Ishikawa (cell line): ENCODE results near the gene SLC15A5.

Experiments
- EP300 ChIP-seq: IDR thresholded peaks from 2 replicates; pipeline ENCODE4 v1.6.1; 2012; ENCODE audit warnings: borderline replicate concordance
- TEAD4 ChIP-seq: IDR thresholded peaks from 2 replicates; pipeline ENCODE4 v1.6.1; 2012
- TF ChIP-seq, protein P1 (sequence below): IDR thresholded peaks from 2 replicates; pipeline ENCODE4 v1.6.1; 2012; ENCODE audit warnings: low read depth, mild to moderate bottlenecking

DNA sequence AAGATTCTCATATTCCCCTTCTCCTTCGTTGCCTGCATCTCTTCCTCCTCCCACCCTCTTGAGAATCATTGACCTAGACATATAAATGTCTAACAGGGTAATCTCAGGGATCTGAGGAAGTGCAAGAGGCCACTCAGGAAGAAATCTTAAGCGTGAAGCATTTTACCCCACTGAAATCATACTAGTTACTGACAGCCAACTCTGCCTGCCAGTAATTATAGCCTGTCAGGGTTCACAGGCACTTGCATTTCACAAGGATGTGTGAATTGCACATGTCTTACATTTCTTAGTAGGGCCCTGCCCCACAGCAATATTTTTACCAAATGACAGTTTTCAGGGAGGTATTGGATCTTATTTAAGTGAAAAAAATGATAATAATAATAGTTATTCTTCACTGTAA lies 127.2 kb downstream of the SLC15A5 start:
- TF ChIP-seq TEAD4, result no peak
- TF ChIP-seq EP300, result no peak
- TF ChIP-seq, protein P1, sequence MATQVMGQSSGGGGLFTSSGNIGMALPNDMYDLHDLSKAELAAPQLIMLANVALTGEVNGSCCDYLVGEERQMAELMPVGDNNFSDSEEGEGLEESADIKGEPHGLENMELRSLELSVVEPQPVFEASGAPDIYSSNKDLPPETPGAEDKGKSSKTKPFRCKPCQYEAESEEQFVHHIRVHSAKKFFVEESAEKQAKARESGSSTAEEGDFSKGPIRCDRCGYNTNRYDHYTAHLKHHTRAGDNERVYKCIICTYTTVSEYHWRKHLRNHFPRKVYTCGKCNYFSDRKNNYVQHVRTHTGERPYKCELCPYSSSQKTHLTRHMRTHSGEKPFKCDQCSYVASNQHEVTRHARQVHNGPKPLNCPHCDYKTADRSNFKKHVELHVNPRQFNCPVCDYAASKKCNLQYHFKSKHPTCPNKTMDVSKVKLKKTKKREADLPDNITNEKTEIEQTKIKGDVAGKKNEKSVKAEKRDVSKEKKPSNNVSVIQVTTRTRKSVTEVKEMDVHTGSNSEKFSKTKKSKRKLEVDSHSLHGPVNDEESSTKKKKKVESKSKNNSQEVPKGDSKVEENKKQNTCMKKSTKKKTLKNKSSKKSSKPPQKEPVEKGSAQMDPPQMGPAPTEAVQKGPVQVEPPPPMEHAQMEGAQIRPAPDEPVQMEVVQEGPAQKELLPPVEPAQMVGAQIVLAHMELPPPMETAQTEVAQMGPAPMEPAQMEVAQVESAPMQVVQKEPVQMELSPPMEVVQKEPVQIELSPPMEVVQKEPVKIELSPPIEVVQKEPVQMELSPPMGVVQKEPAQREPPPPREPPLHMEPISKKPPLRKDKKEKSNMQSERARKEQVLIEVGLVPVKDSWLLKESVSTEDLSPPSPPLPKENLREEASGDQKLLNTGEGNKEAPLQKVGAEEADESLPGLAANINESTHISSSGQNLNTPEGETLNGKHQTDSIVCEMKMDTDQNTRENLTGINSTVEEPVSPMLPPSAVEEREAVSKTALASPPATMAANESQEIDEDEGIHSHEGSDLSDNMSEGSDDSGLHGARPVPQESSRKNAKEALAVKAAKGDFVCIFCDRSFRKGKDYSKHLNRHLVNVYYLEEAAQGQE, result no peak
